ENCODE measurements around the gene RHOJ.
"Not testable (repeated sequence)": the region's sequence is repeated elsewhere in the genome, so short reads cannot be mapped to it uniquely, and the experiment has no call there.

Gene RHOJ

GRCh38 chr14:63301891-63302534, 97.8 kb downstream of the RHOJ start:
- Histone ChIP-seq H3F3A (ENCODE audit: control insufficient read depth, insufficient read depth) (no peaks in the 10 kb centered on the region), H4K20me1 (ENCODE audit: control insufficient read depth, insufficient read depth, low read depth, low read length) (no peaks in the 10 kb centered on the region), H3K4me1 (ENCODE audit: control insufficient read depth, low read length) (no peaks in the 10 kb centered on the region), H3K4me2 (ENCODE audit: low read length) (no peak overlapping the region), H3K4me3 (ENCODE audit: low read length) (no peak overlapping the region), H3K9me2 (replicated peaks; ENCODE audit: control insufficient read depth, low read length) (no peaks in the 10 kb centered on the region), H3K79me2 (ENCODE audit: control insufficient read depth, low read length) (no peaks in the 10 kb centered on the region), H3K27ac (ENCODE audit: low read depth, low read length) (no peak overlapping the region), H3K36me3 (ENCODE audit: control insufficient read depth, low read length) (no peaks in the 10 kb centered on the region), H3K9me3 (ENCODE audit: control insufficient read depth, insufficient read depth, low read length) (no peaks in the 10 kb centered on the region), H3K27me3 (ENCODE audit: control insufficient read depth, low read length) (0 out of 2 replicates have a peak, but pooled peaks cover 3% of the 10 kb centered on the region)
- TF ChIP-seq EZH2phosphoT487 (IDR thresholded peaks at IDR 0.05; ENCODE audit: borderline replicate concordance, low read length), result no peak
- TF ChIP-seq CTCF (IDR thresholded peaks at IDR 0.05; ENCODE audit: low read depth, low read length, poor library complexity, severe bottlenecking), result no peak

- H3K27me3 ChIP-seq (ENCODE audit: control insufficient read depth, low read length), result not testable (repeated sequence)
Measured at GRCh38 chr14:63304429-63304828, 100.2 kb downstream of the RHOJ start.

GRCh38 chr14:63308723-63309317, 104.6 kb downstream of the RHOJ start:
- H3K4me3 ChIP-seq (ENCODE audit: low read length), result no peak overlapping the region
- H3F3A ChIP-seq (ENCODE audit: control insufficient read depth, insufficient read depth), result no peaks in the 10 kb centered on the region
- H3K27me3 ChIP-seq (ENCODE audit: control insufficient read depth, low read length), result peaks cover 6% of the 10 kb centered on the region
- no peaks in the 10 kb centered on the region for H3K4me1 ChIP-seq (ENCODE audit: control insufficient read depth, low read length)
- H4K20me1 ChIP-seq (ENCODE audit: control insufficient read depth, insufficient read depth, low read depth, low read length), result no peaks in the 10 kb centered on the region
- H3K9me2 ChIP-seq (replicated peaks; ENCODE audit: control insufficient read depth, low read length), result no peaks in the 10 kb centered on the region
- H3K4me2 ChIP-seq (ENCODE audit: low read length), result no peak overlapping the region
- no peaks in the 10 kb centered on the region for H3K79me2 ChIP-seq (ENCODE audit: control insufficient read depth, low read length)
- no peak overlapping the region for H3K27ac ChIP-seq (ENCODE audit: low read depth, low read length)
- TF ChIP-seq EZH2phosphoT487 (IDR thresholded peaks at IDR 0.05; ENCODE audit: borderline replicate concordance, low read length), result no peak
- peak; percentile 67 for TF ChIP-seq CTCF (IDR thresholded peaks at IDR 0.05; ENCODE audit: low read depth, low read length, poor library complexity, severe bottlenecking)
- H3K9me3 ChIP-seq (ENCODE audit: control insufficient read depth, insufficient read depth, low read length), result no peaks in the 10 kb centered on the region
- H3K36me3 ChIP-seq (ENCODE audit: control insufficient read depth, low read length), result no peaks in the 10 kb centered on the region

More at GRCh38 chr14:63304429-63304828, 100.2 kb downstream of the RHOJ start:
- H3K36me3 ChIP-seq (ENCODE audit: control insufficient read depth, low read length); H3F3A ChIP-seq (ENCODE audit: control insufficient read depth, insufficient read depth); H3K9me2 ChIP-seq (replicated peaks; ENCODE audit: control insufficient read depth, low read length); H3K4me1 ChIP-seq (ENCODE audit: control insufficient read depth, low read length); H3K4me2 ChIP-seq (ENCODE audit: low read length); H3K9me3 ChIP-seq (ENCODE audit: control insufficient read depth, insufficient read depth, low read length); H3K27ac ChIP-seq (ENCODE audit: low read depth, low read length); H3K4me3 ChIP-seq (ENCODE audit: low read length); H3K79me2 ChIP-seq (ENCODE audit: control insufficient read depth, low read length); H4K20me1 ChIP-seq (ENCODE audit: control insufficient read depth, insufficient read depth, low read depth, low read length): not testable (repeated sequence)

GRCh38 chr14:63318835-63319234, 114.6 kb downstream of the RHOJ start, which contains the start of gene GPHB5:
Gene GPHB5, minus strand, starts transcription at chr14:63318935. Its CDS starts 1,086 bp downstream, at chr14:63317849.
- Histone ChIP-seq H4K20me1 (ENCODE audit: control insufficient read depth, insufficient read depth, low read depth, low read length) (no peaks in the 10 kb centered on the region), H3K4me3 (ENCODE audit: low read length) (no peak within 1 kb of the TSS), H3K4me1 (ENCODE audit: control insufficient read depth, low read length) (no peaks in the 10 kb centered on the region), H3K9me3 (ENCODE audit: control insufficient read depth, insufficient read depth, low read length) (no peaks in the 10 kb centered on the region), H3F3A (ENCODE audit: control insufficient read depth, insufficient read depth) (no peaks in the 10 kb centered on the region), H3K27ac (ENCODE audit: low read depth, low read length) (no peak within 1 kb of the TSS), H3K27me3 (ENCODE audit: control insufficient read depth, low read length) (no peaks in the 10 kb centered on the region), H3K4me2 (ENCODE audit: low read length) (no peak within 1 kb of the TSS), H3K9me2 (replicated peaks; ENCODE audit: control insufficient read depth, low read length) (no peaks in the 10 kb centered on the region), H3K79me2 (ENCODE audit: control insufficient read depth, low read length) (no peaks in the 10 kb centered on the region), H3K36me3 (ENCODE audit: control insufficient read depth, low read length) (no peaks in the 10 kb centered on the region)
- TF ChIP-seq CTCF (IDR thresholded peaks at IDR 0.05; ENCODE audit: low read depth, low read length, poor library complexity, severe bottlenecking) (no peak), EZH2phosphoT487 (IDR thresholded peaks at IDR 0.05; ENCODE audit: borderline replicate concordance, low read length) (no peak)

Measured in DOHH2 (cell line).